MV-4-11 (cell line): ENCODE data around the gene PARVB.
"Not testable (repeated sequence)": the region's sequence is repeated elsewhere in the genome, so short reads cannot be mapped to it uniquely, and the experiment has no call there.

Experiments used
- DNase-seq: peaks from one replicate; lab custom pipeline; 2025; lab: John Stamatoyannopoulos, UW

PARVB gene

DNA sequence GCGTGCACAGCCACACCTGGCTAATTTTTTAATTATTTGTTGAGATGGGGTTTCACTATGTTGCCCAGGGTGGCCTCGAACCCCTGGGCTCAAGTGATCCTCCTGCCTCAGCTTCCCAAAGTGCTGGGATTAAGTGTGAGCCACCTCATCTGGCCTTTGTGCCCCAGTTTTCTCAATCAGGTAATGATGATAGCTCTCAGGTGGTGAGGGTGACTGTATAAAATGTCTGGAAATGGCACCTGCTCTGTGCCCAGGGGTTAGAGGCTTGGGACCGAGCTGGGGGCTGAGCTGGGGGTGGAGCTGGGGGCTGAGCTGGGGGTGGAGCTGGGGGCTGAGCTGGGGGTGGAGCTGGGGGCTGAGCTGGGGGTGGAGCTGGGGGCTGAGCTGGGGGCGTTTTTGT, 32.5 kb downstream of the PARVB start:
- not testable (repeated sequence) for DNase-seq

DNA sequence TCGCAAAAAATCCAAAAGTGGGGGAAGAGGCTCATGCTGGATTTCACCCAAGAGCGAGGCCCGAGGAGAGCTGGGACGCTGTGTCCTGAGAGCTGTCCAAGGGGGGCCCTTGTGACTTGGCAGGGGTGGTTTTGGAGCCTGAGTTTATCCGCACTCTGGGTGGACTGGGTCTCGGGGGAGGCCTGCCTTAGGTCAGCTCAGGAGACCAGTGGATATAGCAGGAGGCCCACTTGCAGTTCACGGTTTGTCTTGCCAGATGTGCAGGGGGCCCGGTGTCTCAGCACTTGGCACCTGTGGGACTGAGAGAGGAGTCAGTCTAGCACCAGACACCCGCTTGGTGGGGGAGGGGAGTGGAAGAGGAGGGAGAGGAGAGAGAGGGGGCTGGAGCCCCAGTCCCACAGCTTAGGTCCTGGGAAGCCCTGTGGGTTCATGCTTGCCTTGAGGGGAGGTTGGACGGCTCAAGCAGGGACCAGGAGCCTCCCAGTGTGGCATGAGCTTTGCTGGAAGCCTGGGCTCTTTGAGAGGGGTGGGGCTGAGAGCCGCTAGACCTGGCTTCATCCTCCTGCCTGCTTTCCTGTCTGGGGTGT, 33.4 kb downstream of the PARVB start:
- no peak for DNase-seq

- no peak for DNase-seq
Observed at GRCh38 chr22:44063462-44064371, 39.6 kb downstream of the PARVB start.

DNA sequence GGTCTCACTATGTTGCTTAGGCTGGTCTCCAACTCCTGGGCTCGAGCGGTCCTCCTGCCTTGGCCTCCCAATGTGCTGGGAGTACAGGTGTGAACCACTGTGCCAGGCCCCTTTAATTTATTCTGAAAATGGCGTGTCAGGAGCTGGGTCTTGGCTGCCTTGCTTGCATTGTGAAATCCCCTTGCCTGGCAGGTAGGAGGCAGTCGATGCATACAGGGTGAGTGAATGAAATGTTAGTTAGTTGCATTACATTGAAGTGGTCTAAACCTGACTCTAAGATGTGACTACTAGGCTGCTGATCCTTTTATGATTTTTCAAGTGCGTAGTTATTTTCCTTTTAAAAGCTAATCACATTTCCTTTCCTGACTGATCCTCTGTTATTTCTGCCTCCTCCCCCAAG, 42.9 kb downstream of the PARVB start:
- no peak for DNase-seq

DNA sequence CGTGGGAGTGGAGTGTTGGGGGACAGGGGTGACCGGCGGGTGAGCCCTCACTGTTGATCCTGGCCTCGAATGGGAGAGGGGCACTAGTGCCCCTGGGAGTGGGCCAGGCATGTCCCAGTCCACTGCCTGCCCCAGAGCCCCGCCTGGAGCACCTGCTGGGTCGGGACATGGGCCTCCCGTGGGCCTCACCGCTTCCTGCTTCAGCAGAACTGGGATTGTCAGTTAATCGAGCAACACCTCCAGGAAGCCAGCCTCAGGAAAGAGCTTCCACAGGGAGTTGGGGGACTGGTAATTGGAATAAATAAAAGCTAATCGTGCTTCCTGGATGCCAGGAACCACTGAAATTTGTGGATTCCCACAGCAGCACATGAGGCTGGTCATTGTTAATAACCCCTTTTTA, 43.8 kb downstream of the PARVB start:
- no peak for DNase-seq

DNA sequence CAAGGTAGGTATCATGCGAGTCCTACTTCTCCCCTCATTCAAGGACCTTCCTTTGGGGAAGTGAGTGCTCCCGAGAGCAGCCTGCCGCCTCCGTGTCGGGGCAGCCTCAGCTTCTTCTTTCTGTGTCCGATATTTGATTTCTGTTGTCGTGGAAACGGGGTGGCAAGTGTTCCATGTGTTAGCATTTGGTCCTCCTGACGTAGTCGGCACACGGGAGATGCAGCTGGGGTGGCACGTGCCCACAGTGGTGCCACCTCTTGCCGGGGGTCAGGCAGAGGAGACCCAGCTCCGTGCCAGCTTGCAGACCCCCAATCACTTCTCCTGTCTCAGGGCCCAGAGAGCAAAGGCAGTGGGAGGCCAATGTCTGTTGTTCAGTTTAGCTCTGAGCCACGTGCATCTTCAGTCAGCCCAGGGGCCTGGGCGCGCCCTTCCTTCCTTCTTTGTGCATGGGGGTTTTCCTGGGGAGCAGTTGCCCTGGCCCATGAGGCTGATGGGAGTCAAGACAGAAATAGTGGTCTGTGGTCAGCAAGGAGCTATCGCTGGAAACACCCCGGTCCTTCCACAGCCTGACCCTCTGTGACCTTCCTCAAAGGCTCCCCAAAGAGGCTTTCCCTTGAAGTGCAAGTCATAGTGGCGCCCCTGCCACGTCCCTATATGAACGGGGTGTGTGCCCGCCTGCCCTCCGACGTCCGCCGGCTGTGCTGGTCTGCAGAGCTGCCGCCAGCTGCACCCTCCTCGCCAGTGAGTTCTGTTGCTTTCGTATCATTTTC, 44.5 kb downstream of the PARVB start:
- peak; percentile 88 for DNase-seq

DNA sequence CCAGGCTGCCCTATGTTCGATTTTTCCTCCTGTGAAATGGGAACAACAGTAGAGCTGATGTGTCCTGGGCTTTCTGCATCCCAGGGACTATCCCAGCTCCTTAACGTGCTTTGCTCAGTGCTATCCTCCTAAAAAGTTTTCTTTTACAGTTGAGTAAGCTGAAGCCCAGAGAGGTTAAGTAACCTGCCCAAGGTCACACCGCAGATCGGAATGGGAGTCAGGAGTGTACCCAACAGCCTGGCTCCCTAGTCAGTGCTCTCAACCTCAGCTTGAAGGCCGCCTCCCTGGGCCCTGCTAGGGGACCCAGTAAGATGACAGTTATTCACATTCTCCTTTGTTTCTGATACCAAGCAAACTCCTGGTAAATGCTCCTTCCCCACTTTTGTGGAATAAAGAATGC, 45.9 kb downstream of the PARVB start:
- DNase-seq = no peak

DNA sequence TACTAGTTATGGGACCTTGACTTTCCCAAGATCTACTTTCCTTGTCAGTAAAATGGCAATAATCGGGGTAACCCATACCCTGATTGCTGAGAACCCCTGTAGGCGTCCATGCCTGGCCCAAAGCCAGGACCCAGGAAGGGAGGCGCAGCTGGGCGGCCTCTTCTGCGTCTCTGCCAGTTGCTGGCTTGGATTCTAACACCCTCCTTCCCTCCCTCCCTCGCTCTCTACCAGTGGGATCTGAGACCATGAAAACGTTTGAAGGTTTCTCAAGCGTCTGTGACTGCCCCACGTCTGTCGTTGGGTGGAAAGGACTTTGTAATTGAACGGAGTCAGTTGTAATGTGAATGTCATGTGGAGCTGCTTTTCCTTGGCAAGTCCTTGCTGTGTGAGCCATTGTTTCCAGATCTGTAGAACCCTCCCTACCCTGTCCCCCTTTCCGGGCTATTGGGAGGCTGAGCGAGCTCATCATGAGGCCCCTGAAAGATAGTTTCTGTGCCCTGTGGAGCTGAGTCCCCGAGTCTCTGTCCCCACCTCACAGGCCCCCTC, 47.8 kb downstream of the PARVB start:
- DNase-seq = no peak

GRCh38 chr22:44074337-44074984, 50.4 kb downstream of the PARVB start:
- DNase-seq = no peak

GRCh38 chr22:44075022-44075421, 50.9 kb downstream of the PARVB start:
- no peak for DNase-seq

DNA sequence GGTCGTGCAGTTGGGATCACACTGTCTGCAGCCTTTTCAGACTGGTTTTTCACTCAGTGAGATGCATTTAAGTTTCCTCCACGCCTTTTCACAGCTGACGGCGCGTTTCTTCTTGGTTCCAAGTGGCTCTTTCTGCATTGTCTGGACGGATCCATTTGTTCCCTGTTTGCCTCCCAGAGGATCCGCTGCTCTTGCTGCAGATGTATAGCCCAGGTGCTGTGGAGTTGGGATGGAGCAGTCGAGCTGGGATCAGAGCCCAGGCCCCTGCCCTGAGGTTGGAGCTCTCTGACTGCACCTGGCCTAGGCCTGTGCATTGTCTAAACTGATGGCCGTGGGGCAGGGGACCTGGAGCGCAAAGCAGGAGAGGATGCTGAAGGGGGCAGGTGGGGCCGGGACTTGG, 51.6 kb downstream of the PARVB start:
- no peak for DNase-seq

DNA sequence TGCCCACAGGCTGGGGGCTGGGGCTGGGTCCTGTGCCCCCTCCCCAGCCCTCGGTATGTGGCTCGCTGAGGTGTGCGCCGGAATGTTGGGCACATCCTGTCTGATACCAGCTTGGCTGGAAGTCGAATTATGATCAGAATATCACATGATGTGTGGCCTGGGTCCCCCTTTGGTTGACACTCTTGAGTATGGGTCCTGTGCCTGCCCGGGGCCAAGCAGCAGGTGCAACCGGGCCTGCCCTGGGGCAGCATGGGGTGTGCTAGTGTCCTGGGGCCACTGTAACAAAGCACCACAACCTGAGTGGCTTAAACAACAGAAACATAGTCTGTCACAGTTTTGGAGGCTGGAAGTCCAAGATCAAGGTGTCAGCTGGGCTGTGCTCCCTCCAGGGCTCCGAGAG, 52.7 kb downstream of the PARVB start:
- no peak for DNase-seq

DNA sequence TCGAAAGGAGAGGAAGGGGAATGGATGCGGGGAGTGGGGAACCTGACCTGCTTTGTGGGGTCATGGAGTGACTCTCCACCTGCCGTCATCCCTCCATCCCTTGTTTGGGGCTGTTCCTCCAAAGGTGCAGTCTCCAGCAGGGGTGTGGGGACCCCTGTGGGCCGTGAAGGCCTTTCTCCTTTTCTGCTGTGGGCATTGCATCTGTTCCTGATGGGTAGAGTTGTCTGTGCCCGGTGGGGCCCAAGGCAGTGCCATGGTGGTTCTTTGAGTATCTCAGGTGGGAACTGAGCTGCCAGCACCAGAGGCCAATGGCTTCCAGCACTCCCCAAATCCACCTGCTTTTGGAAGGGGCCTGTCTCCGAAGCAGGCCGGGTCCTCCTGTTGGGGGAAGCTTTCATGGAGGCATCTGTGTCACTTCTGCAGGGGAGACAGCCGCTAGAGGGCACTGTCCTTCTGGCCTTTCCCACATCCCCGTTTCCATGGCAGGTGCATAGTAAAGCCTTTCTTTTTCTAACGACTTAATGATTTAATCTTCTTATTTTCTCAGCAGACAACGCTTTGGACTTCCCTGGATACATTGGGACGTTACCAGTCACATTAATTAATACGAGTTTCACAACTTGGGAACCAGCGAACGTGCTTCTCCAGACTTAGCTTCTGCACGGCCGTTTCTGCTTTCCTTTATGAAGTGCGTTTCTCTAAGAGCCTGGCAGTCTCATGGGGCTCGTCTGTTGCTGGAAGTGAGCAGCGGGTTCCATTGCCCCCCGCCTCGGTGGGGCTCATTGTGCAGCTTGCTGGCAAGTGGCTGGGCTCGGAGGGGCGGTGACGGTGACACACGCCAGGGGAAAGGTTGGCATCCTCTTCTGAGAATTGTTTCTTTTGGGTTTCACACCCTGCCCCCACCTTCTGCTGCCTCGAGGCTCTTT, 57.1 kb downstream of the PARVB start:
- DNase-seq = peak; percentile 60

GRCh38 chr22:44082801-44083200, 58.7 kb downstream of the PARVB start:
- no peak for DNase-seq

DNA sequence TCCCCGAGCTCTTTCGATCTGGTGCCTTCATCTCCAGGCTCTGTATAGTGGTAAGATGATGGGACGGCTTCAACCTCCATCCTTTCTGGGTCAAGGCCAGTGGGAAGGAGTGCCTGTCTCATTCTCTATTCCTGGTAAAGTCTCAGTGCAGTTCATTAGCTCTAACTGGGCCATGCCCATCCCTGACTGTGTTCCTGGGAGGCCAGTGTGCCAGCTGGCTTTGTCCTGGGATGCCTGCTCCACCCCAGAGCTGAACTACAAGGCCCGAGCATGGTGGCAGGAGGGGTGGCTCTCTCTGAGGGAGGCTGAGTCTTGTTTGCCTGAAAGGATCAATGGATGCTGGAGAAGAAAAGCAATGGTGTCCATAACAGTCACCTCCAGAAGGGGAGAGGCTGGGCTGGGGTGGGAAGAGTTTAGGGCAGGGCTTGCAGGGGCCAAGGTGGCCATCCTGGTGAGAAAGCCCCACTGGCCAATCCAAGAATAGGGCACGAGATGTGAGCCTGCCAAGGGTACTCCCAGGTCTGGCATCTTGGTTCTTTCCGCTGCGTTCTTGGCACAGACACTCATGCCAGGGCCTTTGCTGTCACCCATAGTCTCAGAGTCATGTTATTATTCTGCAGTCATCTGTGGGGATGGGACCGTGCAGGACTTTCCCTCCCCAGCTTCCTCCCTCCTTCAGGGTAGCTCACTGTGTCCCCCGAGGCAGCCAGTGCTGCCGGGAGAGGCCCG, 60.1 kb downstream of the PARVB start:
- DNase-seq = no peak

DNA sequence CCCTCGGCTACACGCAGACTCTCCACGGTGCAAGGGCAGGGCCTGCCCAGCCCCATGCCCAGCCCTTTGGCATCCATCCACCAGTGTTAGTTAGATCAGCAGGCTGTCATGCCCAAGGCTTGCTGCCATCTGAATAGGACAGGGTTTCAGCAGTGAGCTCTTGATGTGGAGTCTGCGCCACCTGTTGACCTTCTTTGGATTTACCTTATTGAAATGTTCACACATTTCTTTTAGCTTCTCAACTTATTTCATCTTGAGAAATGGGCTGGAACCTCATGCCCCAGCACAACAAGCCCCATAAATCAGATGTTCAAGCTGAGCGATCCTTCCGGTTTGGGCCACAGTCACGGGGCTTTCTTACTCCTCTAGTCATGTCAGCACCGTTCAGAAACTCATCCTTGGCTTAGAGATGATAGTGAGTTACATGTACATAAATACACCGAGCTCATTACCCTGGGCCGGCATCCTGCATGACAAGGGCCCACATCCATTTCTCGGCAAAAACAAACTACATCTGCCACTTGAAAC, 61.7 kb downstream of the PARVB start:
- DNase-seq = peak; percentile 32

DNA sequence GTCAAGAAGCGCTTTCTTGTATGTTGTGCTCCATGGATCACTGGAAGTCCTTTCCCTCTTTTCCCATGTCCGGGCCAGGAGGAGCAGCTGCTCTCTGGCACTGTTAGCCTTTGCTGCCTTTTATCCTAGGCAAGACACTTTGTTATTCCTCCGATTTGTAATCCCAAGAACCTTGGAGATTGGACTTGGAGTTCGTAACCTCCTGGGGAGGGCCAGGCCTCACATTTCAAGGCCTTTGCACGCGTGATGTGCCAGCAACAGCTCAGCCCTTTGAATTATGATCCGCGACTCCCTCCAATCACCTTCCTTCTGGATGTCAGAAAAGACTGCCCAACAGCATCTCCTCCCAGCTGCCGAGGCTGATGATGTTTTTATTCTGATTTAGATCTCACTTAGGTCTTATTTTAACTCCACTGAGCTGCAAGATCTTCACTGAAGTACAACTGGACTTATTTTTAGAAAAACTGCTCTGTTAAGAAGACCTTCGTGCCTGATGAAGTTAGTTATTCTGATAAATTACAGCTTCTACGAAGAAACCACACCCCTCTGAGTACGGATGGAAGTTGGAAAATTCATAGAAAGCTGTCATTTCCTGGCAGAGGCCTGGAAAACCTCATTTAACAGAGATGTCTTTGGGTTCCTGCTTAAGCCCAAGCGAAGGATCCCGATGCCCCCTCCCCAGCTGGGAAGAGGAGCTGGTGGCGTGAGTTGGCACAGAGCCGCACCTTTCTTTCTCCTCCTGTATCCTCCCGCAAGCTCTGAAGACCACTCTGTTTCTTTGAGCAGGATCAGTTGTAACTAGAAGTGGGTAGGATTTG, 62.4 kb downstream of the PARVB start:
- no peak for DNase-seq

GRCh38 chr22:44087089-44087430, 63.0 kb downstream of the PARVB start:
- DNase-seq = no peak

GRCh38 chr22:44088976-44089570, 65.0 kb downstream of the PARVB start:
- DNase-seq = no peak
